ENCODE data around the gene SH3PXD2A. TPM values are rescaled to one million over a fixed set of nuclear protein-coding genes. Genes with fewer than 3 reads are reported as not detected.

The SH3PXD2A gene
- total and polyA plus RNA-seq, 9 of the 15 experiments (the other 6 are each of a cell fraction or from before 2014, with no cell fraction given) = 0.41 to 9.3 (median 2.5) TPM

GRCh38 chr10:103699611-103700435 lies 155.6 kb downstream of the SH3PXD2A start:
- no peak for TF ChIP-seq SIN3B (IDR thresholded peaks at IDR 0.05; ENCODE audit: low read depth)
- TF ChIP-seq CTCF (IDR thresholded peaks at IDR 0.05 in 2 of 3, conservative IDR thresholded peaks at IDR 0.05 in 1 of 3; ENCODE audit: insufficient read depth in 2 of 3, low read depth in 1 of 3, low read length in 3 of 3) = 0 out of 6 replicates have a peak, but pooled peaks of 1 of the 3 experiments have one; percentile 16
- POLR2A ChIA-PET = interaction anchor here (0.6 to 0.7 kb wide), 2 partner anchors 29 to 1025 kb away, joined by 3 read pairs; no protein-coding TSS in a partner anchor
- H3K27ac ChIP-seq (ENCODE audit: extremely low read depth, low read depth, low read length) = no peak overlapping the region
- CTCF ChIA-PET (ENCODE audit: low intra/inter-chr PET ratio) = no interaction called here
- H3K4me1 ChIP-seq (replicated peaks in 1 of 2; ENCODE audit: control insufficient read depth in 2 of 2, insufficient read depth in 2 of 2, low read length in 2 of 2) = peaks cover 17 to 24% of the 10 kb centered on the region in 2 experiments
- ATAC-seq (no peak), FAIRE-seq (no peak), DNase-seq (ENCODE audit: extremely low read depth in 1 of 4, low spot score in 3 of 4) (no peak)
- peak overlapping the region in 1 of 2 experiments; percentile 52; a peak in 1 of 4 replicates for H3K9ac ChIP-seq (ENCODE audit: insufficient read depth in 1 of 2, low read depth in 2 of 2, low read length in 2 of 2)
- H2AFZ ChIP-seq (ENCODE audit: low read depth, low read length) = no peak overlapping the region
- no peaks in the 10 kb centered on the region for H3K9me1 ChIP-seq (ENCODE audit: control insufficient read depth, insufficient read depth, low read length)
- H3K79me2 ChIP-seq (ENCODE audit: control insufficient read depth, insufficient read depth, low read length) = no peaks in the 10 kb centered on the region
- WGBS (ENCODE audit: insufficient coverage, low coverage, missing lambda C conversion rate) = 23% methylated on average over 9 of the region's 10 CpGs
- H3K4me3 ChIP-seq = no peak overlapping the region
- H3K36me3 ChIP-seq (ENCODE audit: control insufficient read depth, insufficient read depth, low read length) = no peaks in the 10 kb centered on the region
- no peaks in the 10 kb centered on the region for H3K9me3 ChIP-seq (replicated peaks; ENCODE audit: control insufficient read depth, insufficient read depth, low read depth, low read length)
- no TSS peak for BruUV-seq (replicated peaks)
- no peak overlapping the region for H3K4me2 ChIP-seq (ENCODE audit: insufficient read depth, low read length)
- intact Hi-C loops (cut with micrococcal nuclease) (no loop called here), in situ Hi-C loops (cut with MboI) (no loop called here)
- H3K27me3 ChIP-seq (ENCODE audit: control insufficient read depth in 2 of 2, insufficient read depth in 2 of 2, low read length in 2 of 2) = no peaks in the 10 kb centered on the region
- H4K20me1 ChIP-seq (replicated peaks; ENCODE audit: control insufficient read depth, insufficient read depth, low read length) = no peaks in the 10 kb centered on the region

Measured in K562 (cell line).